Hypothalamus (tissue), 51 donors: ENCODE results near the gene PBXIP1.
A peak's percentile ranks its signal among the peaks of the same experiment; 100 is the strongest.

Source experiments
- DNase-seq, 51 donors: peaks; one replicate each; lab custom pipeline; 2025; lab: John Stamatoyannopoulos, UW

The PBXIP1 gene

DNA sequence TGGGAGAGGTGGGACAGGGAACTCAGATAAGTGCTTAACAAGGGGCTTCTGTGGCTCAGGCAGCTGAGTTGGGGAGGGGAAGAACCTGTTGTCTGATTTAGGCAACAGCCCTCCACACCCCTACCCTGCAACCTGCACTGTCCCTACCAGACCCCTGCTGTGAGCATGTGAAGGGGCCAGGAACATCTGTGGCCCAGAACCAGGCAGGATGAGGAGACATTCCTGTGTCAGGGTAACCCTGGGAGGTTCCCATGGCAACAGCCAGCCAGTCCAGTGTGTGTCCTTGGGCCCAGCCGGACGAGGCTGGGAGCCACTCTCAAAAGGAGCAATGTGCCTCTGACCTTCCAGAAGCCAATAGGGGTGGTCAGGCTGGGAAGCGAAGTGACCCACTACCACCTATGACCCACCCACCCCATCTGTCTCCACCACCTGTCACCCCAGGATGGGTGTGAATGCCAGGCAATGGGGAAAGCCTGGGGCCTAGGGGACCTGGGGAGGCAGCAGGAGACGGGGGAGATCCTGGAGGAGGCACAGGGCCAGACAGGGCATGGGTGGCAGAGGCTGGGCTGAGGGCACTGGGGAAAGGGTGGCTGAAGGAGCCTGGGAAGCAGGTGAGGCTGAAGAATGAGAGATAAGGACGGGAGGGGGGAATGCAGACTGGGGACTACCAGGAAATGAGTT lies 14.4 kb downstream of the PBXIP1 start:
- peak in 31 of 51 donors; percentile 14 to 69 (median 35) for DNase-seq

- peak in 3 of 51 donors; percentile 13 to 18 (median 16) for DNase-seq
Observed at GRCh38 chr1:154940651-154941194, 15.2 kb downstream of the PBXIP1 start.

DNA sequence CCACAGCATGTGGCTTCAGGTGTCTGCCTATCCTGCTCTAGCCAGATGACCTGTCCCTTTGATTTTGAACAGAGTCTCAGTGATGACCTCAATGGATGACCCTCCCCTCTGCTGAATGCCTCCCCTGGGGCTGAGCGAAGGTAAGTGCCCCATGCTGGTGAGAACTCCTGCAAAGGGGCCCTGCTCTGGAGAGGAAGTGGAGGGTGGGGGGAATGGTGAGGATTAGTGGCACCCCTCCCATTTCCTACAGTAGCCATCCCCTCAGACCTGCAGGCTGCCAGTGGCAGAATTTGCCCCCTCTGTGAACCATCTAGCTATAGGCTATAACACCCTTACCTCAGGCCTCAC lies 15.7 kb downstream of the PBXIP1 start:
- DNase-seq: no peak

DNA sequence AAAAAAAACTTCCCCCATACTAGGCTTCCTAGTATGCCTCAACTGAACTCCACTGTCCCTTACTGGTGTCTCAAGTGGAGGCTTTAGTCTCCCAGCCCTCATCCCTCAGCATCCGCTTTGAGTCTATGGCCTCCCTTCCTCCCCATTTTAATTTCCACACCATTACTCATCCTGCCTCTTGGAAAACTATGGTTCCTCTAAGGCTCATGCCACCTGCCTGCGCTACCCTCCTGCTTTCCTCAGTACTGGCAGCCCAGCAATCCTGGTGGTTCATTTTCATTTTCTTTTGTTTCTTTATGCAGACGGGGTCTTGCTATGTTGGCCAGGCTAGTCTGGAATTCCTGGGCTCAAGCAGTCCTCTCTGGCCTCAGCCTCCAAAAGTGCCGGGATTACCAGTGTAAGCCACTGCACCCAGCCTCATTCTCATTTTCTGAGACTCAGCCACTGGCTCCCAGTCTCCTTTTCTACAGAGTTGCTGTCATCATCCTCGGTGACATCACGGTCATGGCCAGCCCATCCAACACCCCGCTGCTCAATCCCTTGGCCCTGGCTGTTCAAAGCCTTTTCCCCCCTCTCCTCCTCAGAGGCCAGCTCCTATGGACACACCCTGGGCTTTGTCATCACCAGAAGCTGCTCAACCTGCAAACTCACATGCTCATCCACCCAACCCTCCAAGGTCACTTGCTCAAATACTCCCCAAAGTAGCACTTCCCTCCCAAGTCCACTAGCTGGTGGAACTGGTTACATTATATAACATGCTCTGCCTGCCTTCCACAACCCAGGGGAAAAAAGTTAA lies 17.1 kb downstream of the PBXIP1 start:
- no peak for DNase-seq

DNA sequence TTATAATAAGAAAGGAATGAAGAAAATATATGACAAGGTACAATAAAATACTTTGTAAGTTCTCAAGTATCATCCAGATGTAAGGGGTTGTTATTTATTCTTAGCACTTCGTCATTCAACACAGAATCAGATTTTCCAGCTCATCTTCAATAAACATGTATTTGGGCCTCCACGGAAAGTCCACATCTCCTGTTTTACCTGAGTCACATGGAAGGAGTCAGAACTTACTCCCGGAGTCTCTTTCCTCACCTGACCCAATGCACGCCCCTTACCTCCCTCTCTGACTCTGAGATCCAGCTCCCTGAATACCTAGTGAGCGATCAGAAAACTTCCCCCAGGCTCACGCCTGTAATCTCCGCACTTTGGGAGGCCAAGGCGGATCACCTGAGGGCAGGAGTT lies 17.9 kb downstream of the PBXIP1 start:
- DNase-seq: no peak

DNA sequence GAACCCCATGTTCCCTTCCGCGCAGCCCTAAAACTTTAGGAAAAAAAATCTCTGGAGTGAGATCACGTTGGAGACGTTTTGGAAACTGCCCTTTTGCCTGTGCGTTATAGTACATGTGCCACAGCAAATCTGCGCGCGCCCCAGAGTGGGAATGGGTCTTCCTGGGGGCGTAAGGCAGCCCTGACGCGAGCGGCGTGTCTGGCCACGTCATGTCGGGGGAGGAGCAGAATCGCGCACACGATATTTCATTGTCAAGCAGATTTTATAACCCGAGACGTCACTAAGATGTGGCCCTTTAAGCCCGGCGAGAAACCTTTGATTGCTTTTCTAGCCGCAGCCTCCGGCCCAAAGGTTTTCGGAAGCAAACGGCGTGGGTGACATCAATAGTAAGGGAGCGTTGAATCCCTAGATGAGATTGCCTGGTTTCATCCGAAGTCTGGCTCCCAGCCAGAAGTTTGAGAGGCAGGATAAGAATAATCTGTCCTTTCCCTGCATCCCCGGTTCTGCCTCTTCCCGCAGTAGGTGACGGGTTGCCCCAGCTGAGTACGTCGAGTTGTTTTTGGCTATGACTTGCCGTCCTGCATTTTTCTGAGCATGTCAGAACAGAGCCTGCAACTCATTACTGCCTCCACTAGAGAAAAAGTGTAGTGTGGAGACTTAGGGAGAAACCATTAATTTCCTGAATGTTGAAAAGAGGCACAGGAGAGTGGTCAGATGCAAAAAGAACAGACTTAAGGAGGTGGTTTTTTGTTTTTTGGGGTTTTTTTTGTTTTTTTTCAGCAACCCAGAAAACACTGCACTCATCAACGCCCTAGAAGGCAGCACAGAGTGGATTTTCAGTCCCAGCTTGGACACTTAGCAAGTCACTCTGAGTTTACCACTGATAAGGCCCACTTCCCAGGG lies 18.6 kb downstream of the PBXIP1 start:
- peak; percentile 70 to 100 (median 92) for DNase-seq

DNA sequence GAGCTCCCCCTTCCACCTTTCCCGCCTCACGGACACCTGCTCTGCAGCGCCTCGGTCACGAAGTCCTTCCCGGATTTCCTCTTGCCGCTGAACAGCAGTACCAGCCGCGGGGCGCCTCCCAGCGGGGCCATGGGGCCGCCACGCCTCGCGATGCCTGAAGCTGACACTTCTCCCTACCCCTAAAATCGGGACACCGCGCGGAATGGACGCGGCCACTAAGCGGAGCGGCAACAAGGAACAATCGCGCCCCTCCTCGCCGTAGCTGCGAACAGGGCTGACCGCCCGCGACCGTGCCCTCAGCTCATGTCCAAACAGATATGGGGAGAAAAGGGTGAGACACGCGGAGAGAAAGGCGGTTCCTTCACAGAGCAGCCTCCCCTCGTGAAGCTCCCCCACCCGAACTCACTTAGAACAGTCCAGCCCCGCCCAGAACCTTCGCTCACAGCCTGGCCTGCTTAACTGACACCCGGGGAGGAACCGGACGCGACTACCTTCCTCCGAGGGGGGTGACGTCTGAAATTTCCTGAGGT lies 19.3 kb downstream of the PBXIP1 start, which contains the start of gene PMVK:
TSS of gene PMVK (minus strand) at position 165 of the 530 bp plus-strand sequence. CDS start at position 131, 34 bp downstream.
- peak; percentile 79 to 100 (median 94) for DNase-seq

DNA sequence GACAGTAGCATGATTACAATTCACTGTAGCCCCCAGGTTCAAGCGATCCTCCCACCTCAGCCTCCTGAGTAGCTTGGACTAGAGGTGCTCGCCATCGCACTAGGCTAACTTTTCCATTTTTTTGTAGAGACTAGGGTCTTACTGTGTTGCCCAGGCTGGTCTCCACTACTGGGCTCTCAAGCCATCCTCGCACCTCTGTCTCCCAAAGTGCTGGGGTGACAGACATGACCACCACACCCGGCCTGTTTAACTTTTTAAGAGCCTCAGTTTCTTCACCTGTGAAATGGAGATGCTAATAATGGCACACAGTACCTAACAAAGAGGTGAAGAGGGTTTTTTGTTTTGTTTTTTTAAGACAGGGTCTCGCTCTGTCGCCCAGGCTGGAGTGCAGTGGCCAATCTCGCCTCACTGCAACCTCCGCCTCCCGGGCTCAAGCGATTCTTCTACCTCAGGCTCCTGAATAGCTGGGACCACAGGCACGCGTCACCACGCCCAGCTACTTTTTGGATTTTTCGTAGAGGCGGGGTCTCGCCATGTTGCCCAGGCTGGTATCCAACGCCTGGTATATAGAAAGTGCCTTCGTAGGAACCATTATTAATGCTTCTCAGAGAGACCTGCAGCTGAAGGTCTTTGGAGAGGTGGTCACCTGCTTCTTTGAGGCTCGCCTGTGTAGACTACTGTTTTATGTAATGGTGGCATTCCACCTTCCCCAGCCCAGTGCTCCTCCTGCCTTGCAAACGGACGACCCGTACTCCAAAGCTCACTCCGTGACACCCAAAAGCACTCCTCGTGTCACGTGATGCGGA lies 19.9 kb downstream of the PBXIP1 start:
- no peak for DNase-seq

DNA sequence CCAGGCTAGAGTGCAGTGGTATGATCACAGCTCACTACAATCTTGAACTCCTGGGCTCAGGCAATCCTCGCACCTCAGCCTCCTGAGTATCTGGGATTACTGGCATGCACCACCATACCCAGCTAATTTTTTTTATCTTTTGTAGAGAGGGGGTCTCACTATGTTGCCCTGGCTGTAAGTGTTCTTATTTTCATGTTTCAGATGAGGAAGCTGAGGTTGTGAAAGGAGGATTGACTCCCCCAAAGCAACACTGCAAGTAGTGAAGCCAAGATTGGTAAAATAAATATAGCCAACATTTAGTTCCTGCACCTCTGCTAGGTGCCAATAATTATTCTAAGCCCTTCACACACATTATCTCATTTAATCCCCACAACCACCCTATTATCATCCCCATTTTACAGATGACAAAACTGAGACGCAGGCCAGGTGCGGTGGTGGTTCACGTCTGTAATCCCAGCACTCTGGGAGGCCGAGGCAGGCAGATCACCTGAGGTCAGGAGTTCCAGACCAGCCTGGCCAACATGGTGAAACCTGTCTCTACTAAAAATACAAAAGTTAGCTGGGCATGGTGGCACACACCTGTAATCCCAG lies 21.4 kb downstream of the PBXIP1 start:
- no peak for DNase-seq

- no peak for DNase-seq
Observed at GRCh38 chr1:154931940-154932487, 23.9 kb downstream of the PBXIP1 start.

GRCh38 chr1:154926201-154926600 lies 29.7 kb downstream of the PBXIP1 start:
- no peak for DNase-seq

- no peak for DNase-seq
Observed at GRCh38 chr1:154925335-154926170, 30.3 kb downstream of the PBXIP1 start.

DNA sequence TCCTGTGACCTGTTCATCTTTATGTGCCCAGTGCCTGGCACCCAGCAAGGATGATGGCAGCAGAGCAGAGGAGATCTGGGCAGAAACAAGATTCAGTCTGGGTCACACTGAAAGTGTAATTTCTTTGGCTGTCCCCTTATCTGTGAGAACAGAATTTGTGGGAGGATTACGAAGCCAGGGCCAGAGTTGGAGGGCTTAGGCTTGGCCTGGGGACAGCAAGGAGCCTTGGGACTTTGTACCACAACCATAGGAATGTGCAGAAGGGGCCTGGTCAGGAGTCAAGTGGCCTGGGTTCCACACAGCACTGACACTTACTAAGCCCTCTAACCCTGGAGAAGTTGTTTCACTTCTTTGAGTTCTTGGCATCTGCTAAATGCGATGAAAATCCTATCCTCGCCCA lies 32.2 kb downstream of the PBXIP1 start:
- no peak for DNase-seq

- DNase-seq: no peak
Observed at GRCh38 chr1:154913273-154913672, 42.6 kb downstream of the PBXIP1 start.

GRCh38 chr1:154912755-154913154 lies 43.1 kb downstream of the PBXIP1 start:
- DNase-seq: no peak

- peak in 1 of 51 donors; percentile 36 for DNase-seq
Observed at GRCh38 chr1:154911691-154912550, 44.0 kb downstream of the PBXIP1 start.

- no peak for DNase-seq
Observed at GRCh38 chr1:154910851-154911250, 45.0 kb downstream of the PBXIP1 start.
